Loucy (cell line): ENCODE measurements around the gene MFGE8.

Source experiments
- CTCF ChIP-seq: fragments of 200-600 bp; sonication (generic); conservative IDR thresholded peaks from 2 replicates; pipeline ENCODE4 v1.5.1; 2014; ENCODE audit warnings: mild to moderate bottlenecking, antibody characterized with exemption, low read length
- EZH2phosphoT487 ChIP-seq: fragments of 200-600 bp; IDR thresholded peaks from 2 replicates; pipeline ENCODE4 v1.6.1; 2018; ENCODE audit warnings: antibody characterized with exemption, mild to moderate bottlenecking, moderate library complexity, borderline replicate concordance

- TF ChIP-seq CTCF (no peak), EZH2phosphoT487 (no peak)
Observed at GRCh38 chr15:88902846-88903245, 10.3 kb downstream of the MFGE8 start.
